Globus pallidus (tissue), 1 donor: ENCODE results near the gene STXBP6.

Experiments
- DNase-seq: peaks from one replicate; pipeline ENCODE4 v3.0.0-alpha.2; 2015; ENCODE audit warnings: low spot score

Gene STXBP6

DNA sequence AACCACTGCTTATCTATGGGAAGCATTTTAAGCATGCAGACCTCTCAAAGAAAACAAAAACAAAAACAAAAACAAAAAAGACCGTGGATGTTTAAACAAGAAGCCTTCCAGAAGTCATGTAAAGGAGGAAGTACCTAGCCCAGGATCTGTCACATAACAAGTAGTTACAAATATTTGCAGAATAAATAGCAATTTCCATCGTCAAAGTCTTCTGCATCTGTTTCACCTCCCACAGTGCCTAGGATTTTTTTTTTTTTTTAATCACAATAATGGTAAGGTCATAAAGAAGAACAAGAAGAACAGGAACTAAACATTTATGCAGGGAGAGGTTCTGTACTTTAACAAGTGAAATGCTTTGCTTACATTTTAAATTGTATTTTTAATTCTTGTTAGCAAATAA is 2.4 kb upstream of the STXBP6 start:
- no peak for DNase-seq

DNA sequence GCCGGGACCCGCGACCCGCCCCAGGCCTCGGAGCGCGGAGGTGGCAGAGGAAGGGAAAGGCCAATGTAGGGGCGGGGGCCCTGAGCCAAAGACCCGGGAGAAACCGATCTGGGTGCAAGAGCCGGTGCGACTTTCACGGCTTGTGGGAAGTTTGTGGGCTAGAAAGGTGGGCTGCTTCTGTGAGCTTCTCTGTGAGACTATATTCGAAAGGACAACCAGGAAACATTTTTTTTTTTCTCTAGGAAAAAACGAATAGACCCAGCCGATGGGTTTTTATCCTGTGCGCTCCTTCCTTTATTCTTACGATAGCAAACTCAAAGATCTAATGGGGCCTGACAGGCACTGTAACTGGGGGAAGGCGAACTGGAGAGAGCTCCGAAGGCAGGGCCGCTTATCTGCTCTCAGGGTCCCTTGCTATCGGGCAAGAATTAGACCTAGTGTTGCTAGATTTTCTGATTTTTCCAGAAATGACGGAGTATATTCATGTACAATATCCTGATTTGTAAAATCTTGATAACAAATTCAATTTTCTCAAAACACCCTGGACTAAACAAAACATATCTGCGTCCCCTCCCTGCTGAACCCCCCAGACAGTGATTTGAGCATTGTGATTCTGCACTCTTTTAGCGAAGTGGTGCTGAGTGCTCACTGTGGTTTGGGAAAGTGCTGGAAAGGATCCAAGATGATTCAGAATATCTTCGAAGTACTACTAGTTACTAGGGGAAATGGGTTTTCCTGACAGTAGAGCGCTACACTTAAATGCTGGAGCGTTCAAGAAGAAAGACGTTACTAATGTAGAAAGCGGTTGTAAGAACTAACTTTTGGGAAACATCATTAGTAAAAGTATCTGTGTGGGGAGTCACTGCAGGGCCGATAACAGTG is 563 bp upstream of the STXBP6 start:
- DNase-seq: peak; percentile 33

DNA sequence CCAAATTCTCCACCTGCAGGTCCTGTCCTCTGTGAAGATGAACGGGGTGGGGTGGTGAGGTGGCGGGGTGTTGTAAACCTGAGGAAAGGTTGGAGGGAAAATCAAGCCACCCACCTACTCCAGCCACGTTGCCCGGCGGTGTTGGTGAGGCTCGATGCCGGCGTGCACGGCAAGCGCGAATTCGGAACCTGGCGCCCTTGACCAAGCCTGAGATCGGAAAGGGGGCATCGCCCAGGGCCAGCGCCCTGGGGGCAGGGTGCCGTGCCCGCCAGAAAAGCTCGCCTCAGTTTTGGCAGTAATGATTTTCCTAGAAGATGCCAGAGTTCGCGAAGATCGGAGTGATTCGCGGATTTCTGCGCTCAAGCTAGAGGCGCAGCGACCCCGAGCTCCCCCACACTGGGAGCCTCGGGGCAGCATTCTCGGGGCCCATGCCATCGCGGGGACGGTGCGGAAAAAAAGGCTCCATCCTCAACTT is 817 bp downstream of the STXBP6 start:
- peak; percentile 32 for DNase-seq

DNA sequence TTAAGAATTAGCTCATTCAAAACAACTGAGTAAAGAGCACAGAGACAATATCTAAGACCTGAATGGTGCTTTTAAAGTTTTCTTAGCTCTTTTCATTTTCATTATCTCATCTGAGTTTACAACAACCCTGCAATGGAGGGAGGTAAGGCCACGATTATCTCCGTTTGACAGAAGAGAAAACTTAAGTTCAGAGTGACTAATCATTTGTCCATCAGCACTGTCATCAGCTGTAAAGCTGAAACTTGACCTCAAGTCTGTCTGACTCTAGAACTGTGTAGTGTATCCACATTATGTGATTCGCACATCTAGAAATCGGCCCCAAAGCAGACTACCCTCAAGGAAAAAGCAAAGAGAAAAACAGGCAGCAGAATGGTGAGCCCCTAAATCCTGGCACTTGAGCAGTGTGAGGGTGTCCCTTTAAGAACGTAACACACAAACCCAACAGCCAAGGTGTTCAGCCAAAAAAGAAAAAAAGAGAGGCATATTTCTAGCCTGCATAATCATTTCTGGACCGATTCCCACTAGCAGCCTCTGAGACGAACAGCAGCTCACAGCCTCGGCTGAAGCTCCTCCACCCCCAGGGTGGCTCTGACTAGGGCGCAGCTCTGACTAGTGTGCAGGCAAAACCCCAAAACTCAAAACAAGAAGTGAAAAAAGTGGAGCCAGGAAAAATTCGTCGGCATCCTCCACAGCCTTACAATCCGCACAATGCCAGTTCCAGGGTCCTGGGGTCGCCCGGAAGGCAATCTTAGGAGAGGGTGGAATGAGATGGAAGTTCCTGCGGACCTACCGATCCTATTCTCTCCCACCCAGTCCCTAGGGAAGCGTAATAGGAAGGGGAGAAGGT is 1.6 kb downstream of the STXBP6 start:
- peak; percentile 69 for DNase-seq

DNA sequence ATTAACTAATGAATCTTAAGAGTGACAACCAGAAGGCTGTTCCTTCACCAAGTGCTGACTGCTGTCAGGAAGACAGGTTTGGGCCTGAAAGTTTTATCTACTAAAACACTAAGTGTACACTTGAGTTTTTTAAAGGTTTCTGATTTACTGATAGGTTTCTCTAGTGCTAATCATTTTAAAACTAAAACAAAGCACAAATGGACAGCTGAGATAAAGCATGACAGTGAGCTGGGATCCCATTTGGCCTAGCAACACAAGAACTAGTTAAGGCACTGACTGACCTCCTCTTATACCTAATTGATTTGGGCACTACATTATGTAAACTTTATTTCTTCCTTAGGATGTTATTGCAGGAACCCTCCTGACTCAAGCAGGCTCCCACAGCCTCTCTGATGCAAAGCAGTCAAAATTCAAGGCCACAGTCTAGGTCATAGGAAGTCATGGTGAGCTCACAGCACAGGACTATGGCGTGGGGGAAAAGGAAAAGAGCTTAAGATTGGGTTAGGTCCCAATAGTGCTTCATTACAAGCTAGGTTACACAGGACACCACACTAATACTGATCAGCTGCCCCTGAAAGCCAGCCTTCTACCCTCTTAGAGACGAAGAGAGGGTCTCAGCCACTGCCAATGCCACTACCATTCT is 3.5 kb downstream of the STXBP6 start:
- no peak for DNase-seq

DNA sequence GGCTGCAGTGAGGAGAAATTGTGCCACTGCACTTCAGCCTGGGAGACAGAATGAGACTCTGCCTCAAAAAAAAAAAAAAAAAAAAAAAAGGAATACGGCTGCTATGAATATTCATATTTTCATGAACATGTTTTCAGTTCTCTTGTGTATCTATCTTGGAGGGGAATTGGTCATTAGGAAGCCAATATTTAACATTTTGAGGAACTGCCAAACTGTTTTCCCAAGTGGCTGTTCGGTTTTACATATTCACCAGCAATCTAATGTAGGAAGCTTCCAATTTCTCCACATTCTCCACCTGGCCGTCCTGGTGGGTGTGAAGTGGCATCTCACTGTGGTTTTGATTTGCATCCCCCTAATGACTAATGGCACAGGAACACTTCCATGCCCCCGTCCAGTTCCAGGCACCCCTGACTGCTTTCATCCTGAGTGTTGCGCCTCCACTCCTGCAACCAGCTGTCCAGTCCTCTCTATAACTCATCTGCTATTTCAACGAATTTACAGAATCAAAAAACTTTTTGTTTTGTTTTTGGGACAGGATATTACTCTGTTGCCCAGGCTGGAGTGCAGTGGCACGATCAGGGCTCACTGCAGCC is 5.7 kb downstream of the STXBP6 start:
- DNase-seq: no peak

DNA sequence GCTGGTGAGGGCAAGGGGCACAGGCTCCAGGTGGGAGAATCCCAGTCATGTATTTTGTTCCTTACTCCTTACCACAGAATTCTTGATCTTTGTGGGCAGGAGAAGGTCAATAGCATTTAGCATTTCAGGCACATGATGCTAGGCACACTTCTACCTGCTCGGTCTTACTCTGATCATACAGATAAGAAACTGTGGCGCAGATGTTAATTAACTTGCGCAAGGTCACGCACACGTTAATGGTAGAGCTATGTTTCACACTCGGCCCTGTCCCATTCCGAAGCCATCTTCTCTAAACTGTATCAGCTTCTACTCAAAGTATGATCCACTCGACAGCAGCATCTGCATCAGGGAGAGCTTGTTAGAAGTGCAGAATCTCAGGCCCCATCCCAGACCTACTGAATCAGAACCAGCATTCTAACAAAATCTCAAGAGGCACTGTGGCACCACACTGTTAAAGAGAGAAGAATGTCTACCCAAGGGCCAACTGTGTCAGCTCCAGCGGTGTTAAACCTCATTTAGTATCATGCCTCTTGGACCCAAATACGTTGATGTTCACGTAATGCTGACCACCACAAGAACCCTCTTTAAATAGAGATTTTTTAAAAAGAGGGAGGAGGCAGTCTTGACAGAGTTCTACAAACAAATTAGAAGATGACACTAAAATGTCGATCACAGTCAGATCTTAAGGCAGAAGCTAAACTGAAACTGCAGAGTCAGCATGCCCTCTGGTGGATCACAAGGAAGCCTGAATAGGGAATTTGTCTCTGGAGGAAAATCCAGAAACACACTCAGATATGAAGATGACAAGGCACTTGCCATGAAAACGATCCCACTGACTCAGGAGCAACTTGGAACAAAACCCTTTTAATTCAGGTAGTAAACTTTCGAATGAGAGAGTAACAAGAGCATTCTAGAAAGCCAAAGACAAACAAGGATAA is 7.3 kb downstream of the STXBP6 start:
- DNase-seq: peak; percentile 84

DNA sequence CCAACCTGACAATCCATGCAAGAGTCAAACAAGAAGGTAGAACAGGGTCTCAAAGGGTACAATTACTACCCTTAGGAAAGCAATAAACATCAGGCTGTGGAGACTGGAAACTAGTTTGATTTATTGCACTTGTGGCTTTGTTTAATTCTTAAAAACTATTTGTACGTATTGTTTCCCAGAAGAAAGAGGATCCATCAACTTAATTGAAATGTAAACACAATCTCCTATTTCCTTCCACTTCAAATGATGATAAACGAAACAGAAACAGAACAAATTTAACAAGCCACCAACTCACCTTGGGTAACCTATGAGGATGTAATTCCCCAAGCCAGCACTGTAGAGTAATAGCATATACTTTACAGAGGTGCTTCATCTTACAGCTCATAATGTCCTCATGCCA is 8.0 kb downstream of the STXBP6 start:
- DNase-seq: no peak

DNA sequence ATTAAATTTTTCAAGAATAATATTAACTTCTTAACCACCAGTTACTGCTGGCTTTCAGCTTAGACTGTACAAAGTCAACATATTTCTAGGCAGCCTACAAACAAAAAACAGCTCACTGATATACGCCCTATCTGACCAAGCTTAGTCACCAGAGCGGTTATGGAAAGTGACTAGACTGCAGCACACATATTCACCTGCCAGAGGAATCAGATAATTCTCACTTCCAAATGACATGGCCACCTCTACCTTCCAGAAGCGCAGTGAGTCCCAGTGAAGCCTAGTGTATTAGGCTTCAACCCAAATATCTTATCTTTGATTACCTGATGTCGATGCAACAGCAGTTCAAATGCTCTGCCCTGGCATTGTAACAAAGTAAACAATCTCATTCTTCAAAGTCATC is 8.5 kb downstream of the STXBP6 start:
- DNase-seq: no peak

DNA sequence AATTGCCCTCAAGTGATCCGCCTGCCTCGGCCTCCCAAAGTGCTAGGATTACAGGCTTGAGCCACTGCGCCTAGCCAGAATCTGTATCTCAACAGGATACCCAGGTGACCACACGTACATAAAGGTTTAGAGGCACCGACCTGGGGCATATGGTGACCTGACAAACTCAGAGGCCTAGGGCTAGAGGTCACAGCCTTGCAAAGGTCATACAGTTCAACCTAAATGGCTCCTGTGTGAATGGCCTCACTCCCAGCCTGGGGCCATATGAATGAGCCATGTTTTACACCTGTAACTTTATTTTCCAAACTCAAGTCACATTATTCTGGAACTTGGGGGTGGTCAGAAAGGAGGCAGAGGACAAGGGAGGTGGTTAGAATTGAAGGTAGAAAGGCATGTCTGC is 10.0 kb downstream of the STXBP6 start:
- no peak for DNase-seq

DNA sequence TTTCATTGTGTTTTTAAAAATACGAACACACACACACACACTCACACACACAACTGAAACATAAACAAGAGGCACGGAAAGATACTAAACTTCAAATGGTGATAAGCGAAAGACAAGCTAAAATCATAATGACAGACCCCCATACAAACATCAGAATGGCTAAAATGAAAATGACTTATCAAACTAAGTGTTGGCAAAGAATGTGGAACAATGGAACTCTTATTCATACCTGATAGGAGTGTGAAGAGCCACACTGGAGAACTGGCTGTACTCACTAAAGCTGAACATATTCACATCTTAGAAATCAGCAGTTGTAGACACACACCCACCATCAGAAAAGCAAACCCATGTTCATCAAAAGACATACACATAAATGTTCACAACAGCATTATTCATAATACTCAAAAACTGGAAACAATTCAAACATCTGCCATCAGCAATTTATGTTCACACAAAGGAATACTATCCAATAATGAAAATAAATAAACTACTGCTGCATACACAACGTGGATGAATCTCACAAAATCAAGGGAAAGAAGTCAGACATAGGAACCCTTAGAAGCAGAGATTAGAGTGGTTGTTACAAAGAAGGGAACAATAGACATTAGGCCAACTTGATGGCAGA is 11.8 kb downstream of the STXBP6 start:
- DNase-seq: no peak

DNA sequence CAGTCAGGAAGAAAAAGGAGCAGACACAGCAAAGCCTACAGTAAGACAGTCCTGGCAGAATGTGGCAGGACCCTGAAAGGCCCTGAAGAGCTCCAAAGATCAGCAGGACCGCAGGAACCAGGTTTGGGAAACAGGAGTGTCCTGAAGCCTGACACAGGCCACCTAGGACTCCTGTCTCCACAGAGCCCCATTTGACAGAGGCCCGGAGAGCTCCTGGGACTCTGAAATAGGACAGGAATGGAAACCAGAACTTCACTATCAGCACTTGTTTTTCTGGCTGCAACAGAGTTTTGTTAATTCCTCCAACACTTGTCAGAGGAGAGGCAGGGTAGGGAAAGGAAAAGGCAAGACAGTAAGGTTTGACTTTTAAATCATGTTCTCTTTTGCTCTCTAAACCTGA is 12.9 kb downstream of the STXBP6 start:
- no peak for DNase-seq

DNA sequence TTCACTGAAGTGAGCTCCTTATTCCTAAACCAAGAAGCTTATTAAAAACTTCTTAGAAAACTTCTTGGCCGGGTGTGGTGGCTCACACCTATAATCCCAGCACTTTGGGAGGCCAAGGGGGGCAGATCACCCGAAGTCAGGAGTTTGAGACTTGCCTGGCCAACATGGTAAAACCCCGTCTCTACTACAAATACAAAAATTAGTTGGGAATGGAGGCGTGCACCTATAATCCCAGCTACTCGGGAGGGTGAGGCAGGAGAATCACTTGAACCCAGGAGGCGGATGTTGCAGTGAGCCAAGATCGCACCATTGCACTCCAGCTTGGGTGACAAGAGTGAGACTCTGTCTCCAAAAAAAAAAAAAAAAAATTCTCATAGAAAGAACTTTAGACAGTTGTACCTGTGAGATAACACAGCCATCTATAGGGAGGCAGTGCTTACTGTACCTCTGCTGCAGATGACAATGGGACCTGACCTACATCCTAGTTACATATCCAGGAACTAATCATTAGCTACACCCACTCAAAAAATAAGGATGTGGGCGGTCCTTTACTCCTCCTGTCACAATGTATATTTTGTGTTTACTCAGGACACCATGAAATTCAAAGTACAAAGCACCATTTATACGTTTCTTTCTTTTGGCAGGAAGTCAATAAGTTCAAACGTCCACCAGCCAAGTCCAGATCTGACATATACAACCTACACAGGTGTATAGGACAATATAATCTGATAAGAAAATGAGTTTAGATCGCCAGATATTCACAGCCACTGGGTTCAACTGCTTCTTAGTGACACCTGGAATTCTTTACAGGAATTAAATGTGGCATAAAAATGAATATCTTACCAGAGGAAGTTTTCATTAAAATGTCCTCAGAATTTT is 14.9 kb downstream of the STXBP6 start:
- no peak for DNase-seq

DNA sequence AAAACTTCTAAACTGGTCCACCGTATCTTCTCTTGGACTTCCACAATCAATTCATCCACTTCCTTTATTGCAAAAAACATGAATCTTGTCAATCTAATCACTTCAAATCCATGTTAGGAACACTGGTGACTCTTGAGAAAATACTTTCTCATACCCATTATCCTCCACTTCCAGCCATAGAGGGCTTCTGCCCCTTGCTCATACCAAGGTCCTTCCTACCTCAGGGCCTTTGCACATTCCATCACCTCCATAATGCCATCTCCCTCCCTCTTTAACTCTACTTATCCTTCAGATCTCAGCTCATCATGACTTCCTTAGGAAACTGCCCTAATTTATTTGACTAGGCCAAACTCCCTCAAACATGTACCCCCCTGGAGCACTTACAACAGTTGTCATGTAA is 16.6 kb downstream of the STXBP6 start:
- no peak for DNase-seq

DNA sequence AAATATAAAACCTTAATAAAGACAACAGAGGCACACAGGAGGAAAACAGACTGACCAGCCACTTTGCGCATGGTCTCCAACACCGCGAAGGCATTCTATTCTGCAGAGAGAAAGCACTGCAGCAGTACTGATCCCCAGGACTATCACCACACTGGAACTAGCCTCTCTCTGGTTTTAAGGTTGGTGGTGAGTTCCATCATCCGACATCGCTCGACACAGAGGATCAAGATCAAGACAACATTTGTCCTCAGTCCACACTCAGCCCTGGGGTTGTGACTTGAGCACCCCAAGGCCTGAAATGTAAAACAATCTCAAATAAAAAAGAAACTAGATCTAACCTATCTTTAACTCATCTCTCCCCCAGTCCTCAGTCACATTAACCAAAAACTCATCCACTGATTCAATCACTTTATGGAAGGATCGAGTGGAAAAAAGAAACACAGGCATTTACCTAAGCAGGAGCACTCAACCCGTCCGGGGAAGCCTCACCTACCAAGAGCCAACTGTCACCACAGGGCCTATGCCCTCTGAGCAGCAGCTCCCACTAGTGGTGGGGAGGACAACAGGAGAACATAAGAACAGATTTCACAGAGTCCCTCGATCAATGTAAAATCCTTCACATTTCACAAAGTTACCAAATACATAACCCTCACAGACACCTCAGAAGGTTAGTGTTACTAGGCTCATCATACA is 17.7 kb downstream of the STXBP6 start:
- DNase-seq: no peak

DNA sequence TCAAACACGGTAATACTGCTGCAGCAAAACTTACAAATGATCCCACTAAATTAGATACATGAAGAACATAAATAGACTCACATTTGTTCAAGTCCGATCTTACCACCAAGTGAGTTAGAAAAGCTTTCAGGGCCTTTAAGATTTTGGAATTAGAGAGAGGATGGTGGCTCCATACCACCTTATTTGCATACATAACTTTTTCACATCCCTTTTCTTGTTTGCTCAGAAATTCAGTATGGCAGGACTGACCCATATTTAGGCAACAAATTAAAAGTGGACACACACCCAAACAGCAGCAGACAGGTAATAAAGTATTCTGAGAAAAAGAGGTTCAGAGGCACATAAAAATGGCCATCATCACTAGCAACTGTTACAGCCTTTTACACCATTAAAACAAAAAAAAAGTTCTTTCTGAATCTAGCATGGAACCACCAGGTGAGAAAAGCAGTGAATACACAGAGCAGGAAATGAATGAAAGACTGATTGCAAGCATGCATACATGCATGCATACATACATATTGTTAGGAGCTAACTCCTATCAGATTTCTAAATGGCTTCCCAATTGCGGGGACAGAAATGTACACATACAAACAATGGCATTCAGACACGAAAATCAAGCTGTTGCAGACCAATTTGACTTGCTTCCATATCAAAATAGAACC is 23.3 kb downstream of the STXBP6 start:
- no peak for DNase-seq

DNA sequence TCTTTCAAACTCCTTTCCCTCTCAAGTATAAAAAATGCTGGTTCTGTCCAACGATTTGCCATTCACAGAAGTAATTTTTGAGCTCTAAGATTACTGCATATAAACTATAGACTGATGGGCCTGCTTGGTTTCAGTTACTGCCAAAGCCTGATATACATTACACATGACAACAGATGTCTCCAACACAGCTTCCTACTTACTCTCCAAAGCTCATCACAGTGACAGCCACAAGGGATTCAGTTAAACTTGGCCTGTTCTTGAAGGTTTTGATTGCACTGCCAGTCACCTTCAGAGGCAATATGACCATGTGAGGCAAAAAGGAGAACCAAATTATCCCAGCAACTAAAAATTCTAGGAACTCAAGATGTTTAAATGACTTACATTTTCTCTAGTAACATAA is 30.1 kb downstream of the STXBP6 start:
- no peak for DNase-seq

DNA sequence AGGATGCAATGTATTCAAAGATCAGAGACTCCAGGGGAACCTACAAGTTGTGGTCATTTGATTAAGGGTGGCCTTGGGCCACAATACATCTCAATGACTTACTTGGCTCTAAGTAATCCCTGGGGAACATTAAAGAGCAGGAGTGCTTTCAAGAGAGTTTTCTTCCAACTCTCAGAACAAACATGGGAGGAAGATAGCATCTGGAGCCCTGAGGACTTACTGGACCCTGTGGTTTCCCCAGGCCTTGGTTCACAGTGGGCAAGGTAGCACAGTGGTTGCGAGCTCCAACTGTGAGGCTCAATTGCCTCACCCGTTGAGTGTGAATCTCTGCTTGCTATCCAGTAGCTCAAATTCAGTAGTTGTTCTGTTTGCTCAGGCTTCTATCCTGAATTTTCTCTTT is 32.4 kb downstream of the STXBP6 start:
- no peak for DNase-seq
